Psoas muscle (tissue), 8 donors: ENCODE results near the gene NCR3LG1. TPM values are rescaled to one million over a fixed set of nuclear protein-coding genes. Genes with fewer than 3 reads are reported as not detected.
"Not testable (repeated sequence)": the region's sequence is repeated elsewhere in the genome, so short reads cannot be mapped to it uniquely, and the experiment has no call there.

ENCODE experiments used
- ATAC-seq, 4 donors: fragments of 200-7000 bp; cut with Tn5 transposase; one replicate each; pipeline ENCODE4 v1.9.1; 2020; ENCODE audit warnings: moderate library complexity in 3 of 4, mild to moderate bottlenecking in 2 of 4
- DNase-seq, 2 donors: peaks; one replicate each; pipeline ENCODE4 v3.0.0-alpha.2; 2020
- H3K27ac ChIP-seq: fragments of 200-600 bp; one replicate; pipeline ENCODE4 v1.8.0; 2022
- H3K27me3 ChIP-seq, 3 donors: fragments of 200-600 bp in 1 of 3; one replicate each; pipeline versions ENCODE4 v1.6.1 to v1.8.0; 2013 to 2022; ENCODE audit warnings: low read length in 2 of 3, mild to moderate bottlenecking in 2 of 3, moderate library complexity in 1 of 3; ENCODE audit not compliant: insufficient read depth in 3 of 3
- H3K36me3 ChIP-seq, 2 donors: fragments of 200-600 bp in 1 of 2; one replicate each; pipeline versions ENCODE4 v1.6.1 to v1.8.0; 2013 to 2022; ENCODE audit warnings: low read depth in 1 of 2, mild to moderate bottlenecking in 1 of 2, moderate library complexity in 1 of 2; ENCODE audit not compliant: insufficient read depth in 1 of 2
- H3K4me1 ChIP-seq: fragments of 200-600 bp; one replicate; pipeline ENCODE4 v1.8.0; 2022
- H3K4me3 ChIP-seq: fragments of 200-600 bp; one replicate; pipeline ENCODE4 v1.8.0; 2022; ENCODE audit warnings: mild to moderate bottlenecking
- H3K9me3 ChIP-seq: fragments of 200-600 bp; one replicate; pipeline ENCODE4 v1.8.0; 2022
- CTCF ChIP-seq: fragments of 200-600 bp; IDR thresholded peaks from one replicate; pipeline ENCODE4 v1.8.0; 2022; ENCODE audit warnings: antibody characterized with exemption
- WGBS, 3 donors: extraction: QIAGEN DNeasy Blood & Tissue Kit; methylation state at CpG; one replicate each; pipeline versions ENCODE4 v1.1.6 to v1.1.7; 2013; 5-methylcytosine and 5-hydroxymethylcytosine counted together
- intact Hi-C, 2 donors: fragments of 100-400 bp; cut with DNase I; formaldehyde crosslinking; loops; one replicate each; pipeline versions ENCODE4 v1.11.0 to v1.14.2; 2022
- polyA plus RNA-seq, 3 donors: library from polyadenylated mRNA; stranded (reverse); fragments of 200-250 nt; gene quantifications; one replicate each; pipeline ENCODE4 v1.2.3, GENCODE V29; 2013
- total RNA-seq, 4 donors: library from RNA; stranded (reverse); fragmentation: NEBNext Ultra II Directional in 2 of 4; extraction: Animal tissue kit (Norgen Biotek cat#: 25700) in 2 of 4; gene quantifications; one replicate each; pipeline versions ENCODE4 v1.2.1 to v1.2.4, GENCODE V29; 2021 to 2023
- donor health status: healthy with polysubstance abuse.
- donor health status: DM: no; HTN: no; CAD: no; lungs with moderate emphysema.
- donor health status: Bipolar disorder and iron deficiency.
- donor health status: healthy.
- donor health status: DM: yes; HTN: yes; CAD: no.
- donor health status: DM: no; HTN: no; CAD: no.
- donor health status: DM: no; HTN: no; CAD: no.
- donor health status: DM: yes; HTN: yes; CAD: no.

Gene NCR3LG1
- total and polyA plus RNA-seq, 7 donors, result 0.01 to 0.71 (median 0.17) TPM

GRCh38 chr11:17423533-17424310 lies 72.1 kb downstream of the NCR3LG1 start:
- ATAC-seq (no peak), DNase-seq (no peak)
- Histone ChIP-seq H3K36me3 (no peaks in the 10 kb centered on the region), H3K4me1 (peaks cover 14% of the 10 kb centered on the region), H3K9me3 (no peaks in the 10 kb centered on the region), H3K27me3 (no peaks in the 10 kb centered on the region), H3K4me3 (no peak overlapping the region), H3K27ac (no peak overlapping the region)
- WGBS, 3 donors, result 88 to 89% (median 88%) methylated on average over 11 of the region's 11 CpGs
- intact Hi-C loops, result no loop called here
- no peak for TF ChIP-seq CTCF

GRCh38 chr11:17426233-17426632 lies 74.6 kb downstream of the NCR3LG1 start:
- DNase-seq, result not testable (repeated sequence)

More at GRCh38 chr11:17426233-17426632, 74.6 kb downstream of the NCR3LG1 start:
- H3K27ac ChIP-seq, H3K9me3 ChIP-seq, H3K4me3 ChIP-seq, H3K27me3 ChIP-seq, intact Hi-C loops, H3K36me3 ChIP-seq, ATAC-seq: not testable (repeated sequence)
- peaks cover 14% of the 10 kb centered on the region for H3K4me1 ChIP-seq
- 79 to 85% (median 80%) methylated on average over 5 of the region's 5 CpGs for WGBS, 3 donors

Other genes with a start within 250 kb of the NCR3LG1 start
- gene PIK3C2A, start 143.8 kb upstream of the NCR3LG1 start, total RNA-seq, result 10 to 100 TPM; 14.0 to 16.6 (median 16.4) TPM
- 1 to 10 TPM; 3.1 to 6.2 (median 3.8) TPM for gene PIK3C2A, start 143.8 kb upstream of the NCR3LG1 start, polyA plus RNA-seq
- gene NUCB2, start 75.1 kb upstream of the NCR3LG1 start, total RNA-seq, result 10 to 100 TPM; 20.4 to 42.3 (median 26.8) TPM
- gene NUCB2, start 75.1 kb upstream of the NCR3LG1 start, polyA plus RNA-seq, result 10 to 100 TPM; 24.2 to 35.7 (median 31.5) TPM
- gene KCNJ11, start 36.9 kb downstream of the NCR3LG1 start, total RNA-seq, result 100 to 1,000 TPM in 2 of 4 donors, 10 to 100 TPM in 2; 88.4 to 173 (median 126) TPM
- 10 to 100 TPM; 66.5 to 87.5 (median 86.8) TPM for gene KCNJ11, start 36.9 kb downstream of the NCR3LG1 start, polyA plus RNA-seq
- gene ABCC8, start 125.0 kb downstream of the NCR3LG1 start, total RNA-seq, result 1 to 10 TPM in 3 of 4 donors, under 1 TPM in 1; 0.64 to 3.5 (median 1.3) TPM
- under 1 TPM; 0.26 to 0.75 (median 0.32) TPM for gene ABCC8, start 125.0 kb downstream of the NCR3LG1 start, polyA plus RNA-seq
- gene USH1C, start 192.6 kb downstream of the NCR3LG1 start, total RNA-seq, result not detected
- under 1 TPM; 0.05 to 0.44 (median 0.14) TPM for gene USH1C, start 192.6 kb downstream of the NCR3LG1 start, polyA plus RNA-seq
- gene OTOG, start 195.5 kb downstream of the NCR3LG1 start, total RNA-seq, result not detected
- gene OTOG, start 195.5 kb downstream of the NCR3LG1 start, polyA plus RNA-seq, result not detected